Nucleus accumbens (tissue), 56 donors: Measurements from ENCODE around the gene INSC.

Experiments used
- DNase-seq, 56 donors: peaks; one replicate each; lab custom pipeline; 2025; lab: John Stamatoyannopoulos, UW

INSC gene

GRCh38 chr11:15145615-15146014 is 30.9 kb downstream of the INSC start:
- DNase-seq = no peak

DNA sequence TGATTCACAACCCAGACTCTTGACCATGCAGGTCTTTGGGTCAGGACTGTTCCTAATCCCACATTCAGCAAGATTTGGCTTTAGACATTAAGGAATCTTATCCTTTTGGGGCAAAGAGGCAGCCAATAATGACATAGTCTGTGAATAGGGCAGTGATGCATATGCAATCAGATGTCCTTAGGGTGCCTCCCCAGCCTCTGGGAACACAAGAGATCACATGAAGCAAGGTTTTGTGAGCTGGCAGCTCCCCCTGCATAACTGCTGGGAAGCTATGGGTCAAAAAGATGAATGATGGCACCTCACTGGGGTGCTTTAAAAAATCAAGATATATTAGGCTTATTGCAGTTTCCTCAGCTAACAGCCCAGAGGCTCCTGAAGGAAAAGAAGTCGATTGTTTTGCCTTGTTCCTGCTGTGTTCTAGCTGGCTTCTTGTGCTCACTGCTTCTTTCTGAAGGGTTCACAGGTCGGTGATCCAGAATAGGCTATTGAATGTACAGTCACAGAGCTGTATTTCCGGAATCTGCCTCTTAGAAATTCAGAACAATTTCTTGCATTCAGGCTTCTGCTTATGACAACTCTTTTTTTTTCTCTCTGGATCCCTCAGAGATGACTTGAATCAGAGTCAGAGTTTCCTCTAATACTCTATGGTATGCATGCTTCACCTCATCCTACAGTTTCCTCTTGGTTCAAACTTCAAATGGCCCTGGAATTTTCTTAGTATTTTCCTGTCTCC is 31.7 kb downstream of the INSC start:
- DNase-seq = no peak

DNA sequence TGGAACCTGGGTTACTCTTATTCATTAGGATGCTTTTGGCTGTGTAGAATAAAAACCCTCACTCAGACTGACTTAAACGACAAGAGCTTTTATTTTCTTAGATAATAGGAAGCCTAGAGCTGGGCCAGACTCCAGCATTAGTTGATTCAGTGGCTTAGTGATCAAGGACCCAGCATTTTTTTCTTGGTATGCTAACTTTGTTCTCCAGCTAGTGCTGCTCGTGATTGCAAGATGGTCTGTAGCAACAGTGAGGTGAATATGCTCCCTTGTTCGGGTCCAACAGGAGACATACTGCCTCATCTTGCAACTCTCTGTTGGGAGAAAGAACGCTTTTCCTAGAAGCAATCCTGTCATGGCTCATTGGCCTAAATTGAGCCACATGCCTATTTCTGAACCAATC is 33.4 kb downstream of the INSC start:
- no peak for DNase-seq

- DNase-seq = no peak
Measured at GRCh38 chr11:15149050-15149449, 34.3 kb downstream of the INSC start.

DNA sequence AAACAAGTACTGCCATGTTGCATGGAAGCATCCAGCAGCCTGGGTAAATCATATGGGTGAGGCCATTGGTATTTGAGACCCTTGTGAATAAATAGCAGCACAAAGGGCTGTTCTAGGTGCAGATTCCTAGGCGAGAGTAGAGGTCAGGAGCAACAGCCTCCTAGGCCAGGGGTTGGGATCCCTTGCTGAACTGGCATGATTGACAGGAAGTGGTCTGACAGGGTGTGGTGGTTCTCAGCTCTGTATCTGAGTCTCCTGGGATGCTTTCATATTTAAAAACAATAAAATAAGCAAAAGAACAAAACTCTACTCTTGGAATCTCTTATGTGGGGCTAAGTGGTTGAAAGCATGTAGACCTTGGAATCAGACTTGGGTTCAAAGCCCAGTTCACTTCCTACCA is 35.8 kb downstream of the INSC start:
- DNase-seq = no peak

DNA sequence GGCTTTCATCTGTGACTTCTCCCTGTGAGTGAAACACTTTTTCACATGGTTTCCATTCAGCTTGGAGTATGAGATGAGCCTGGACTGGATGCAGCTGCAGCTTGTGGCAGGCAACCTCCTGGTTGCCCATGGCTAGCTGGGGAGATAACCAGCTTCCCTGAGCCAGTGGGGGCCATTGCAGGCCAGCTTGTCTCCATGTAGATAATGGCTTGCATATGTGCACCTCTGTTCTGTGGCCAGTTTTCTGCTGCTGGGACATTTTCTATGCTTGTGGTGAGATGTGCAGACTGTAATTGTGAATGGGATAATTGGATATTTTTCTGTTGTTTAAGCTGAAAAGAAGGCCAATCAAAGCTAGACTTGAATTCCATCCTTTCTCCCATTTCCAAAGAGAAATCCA is 38.5 kb downstream of the INSC start:
- no peak for DNase-seq

DNA sequence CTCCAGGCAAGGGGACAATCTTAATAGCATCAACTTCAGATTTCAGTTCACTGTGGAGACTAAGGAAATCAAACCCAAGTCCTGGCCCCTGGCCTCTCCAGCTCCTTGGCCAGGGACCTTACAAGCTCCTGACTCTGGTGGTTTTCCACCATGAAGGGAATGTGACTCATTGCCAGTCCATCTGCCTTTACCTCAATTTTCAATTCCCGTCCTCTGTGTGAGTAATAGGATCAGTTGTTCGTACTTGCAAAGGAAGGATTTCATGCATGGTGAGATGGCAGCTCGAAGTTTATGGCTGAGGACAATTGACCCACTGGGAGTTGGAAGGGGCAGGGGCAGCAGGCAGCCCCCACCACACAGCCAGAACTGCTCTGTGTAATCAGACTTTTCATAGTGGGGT is 42.5 kb downstream of the INSC start:
- DNase-seq = no peak

DNA sequence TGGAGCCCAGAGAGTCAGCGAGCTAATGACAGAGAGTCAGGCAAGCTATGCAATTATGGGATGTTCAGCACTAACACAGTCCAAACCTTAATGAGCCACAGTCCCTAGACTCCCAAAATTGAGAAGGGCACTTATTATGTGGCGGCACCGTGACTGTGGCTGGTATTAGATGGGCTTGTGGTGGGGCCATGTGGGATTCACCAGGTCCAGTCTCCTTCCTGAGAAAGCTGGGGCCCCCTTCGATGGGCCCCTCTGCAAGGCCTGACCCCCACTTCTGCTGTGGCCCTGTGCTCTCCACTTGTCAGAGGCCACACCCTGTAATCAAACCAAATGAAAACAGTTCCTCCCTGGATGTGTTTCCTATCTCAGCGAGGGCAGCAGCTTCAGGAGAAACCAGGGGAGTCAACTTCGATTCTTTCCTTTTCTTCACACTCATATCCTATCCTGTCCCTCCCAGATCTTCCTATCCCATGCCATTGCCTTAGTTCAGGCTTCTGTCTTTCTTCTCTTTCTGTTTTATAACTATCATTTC is 42.9 kb downstream of the INSC start:
- no peak for DNase-seq

- DNase-seq = no peak
Measured at GRCh38 chr11:15158351-15159015, 43.8 kb downstream of the INSC start.

DNA sequence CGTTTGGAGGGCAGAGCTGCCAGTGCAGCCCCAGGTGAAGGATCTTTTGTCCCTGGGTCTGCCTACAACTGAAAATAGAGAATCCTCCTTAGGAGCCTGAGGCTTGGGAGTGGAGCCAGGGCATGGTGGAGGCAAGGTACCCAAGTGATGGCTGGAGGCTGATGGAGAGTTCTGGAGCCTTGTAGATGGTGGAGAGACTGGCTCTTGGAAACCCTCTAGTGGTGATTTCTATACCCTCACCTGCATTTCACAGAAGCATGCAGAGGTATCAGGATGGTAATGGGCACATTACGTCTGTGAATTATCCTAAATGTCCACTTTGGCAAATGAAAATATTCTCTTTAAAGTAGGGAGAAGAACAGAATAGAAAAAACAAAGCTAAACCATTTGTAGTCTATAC is 44.4 kb downstream of the INSC start:
- no peak for DNase-seq

- DNase-seq = no peak
Measured at GRCh38 chr11:15161790-15162189, 47.1 kb downstream of the INSC start.

GRCh38 chr11:15163136-15163535 is 48.4 kb downstream of the INSC start:
- DNase-seq = no peak

DNA sequence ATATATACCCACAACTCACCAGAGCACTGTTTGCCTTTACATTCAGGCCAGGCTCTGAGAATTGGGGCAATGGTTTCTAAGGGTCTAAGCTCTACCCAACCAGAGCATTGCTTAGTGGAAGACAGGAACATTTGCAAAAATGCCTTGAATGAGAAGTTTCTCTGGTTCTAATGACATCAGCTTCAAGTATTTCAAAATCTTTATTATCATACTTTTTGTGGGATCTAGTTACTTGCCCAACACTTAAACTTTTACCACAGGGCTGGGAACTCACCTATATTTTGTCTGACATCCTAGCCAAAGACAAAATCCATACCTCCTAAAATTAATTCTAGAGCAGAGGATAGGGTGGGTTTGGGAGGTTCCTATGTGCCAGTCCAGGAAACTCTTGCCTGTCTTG is 51.5 kb downstream of the INSC start:
- DNase-seq = no peak

- DNase-seq = no peak
Measured at GRCh38 chr11:15169815-15170551, 55.3 kb downstream of the INSC start.

DNA sequence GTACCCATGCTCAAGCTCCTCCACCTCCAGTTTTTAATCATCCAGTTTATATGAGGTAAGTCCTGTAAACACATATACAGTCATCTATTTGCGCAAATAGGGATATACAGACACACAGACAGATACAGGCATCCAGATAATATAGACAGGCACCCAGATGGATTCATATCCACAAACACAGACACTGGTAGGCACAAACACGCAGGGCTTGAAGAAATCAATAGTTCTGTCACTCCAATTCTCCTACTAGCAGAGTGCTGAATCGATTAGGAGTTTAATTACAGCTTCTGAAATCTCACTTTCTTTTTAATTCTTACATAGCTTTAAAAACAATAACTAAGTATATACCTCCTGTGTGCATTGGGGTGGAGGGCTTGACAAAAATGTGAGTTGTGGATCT is 56.0 kb downstream of the INSC start:
- no peak for DNase-seq

- no peak for DNase-seq
Measured at GRCh38 chr11:15171956-15172355, 57.2 kb downstream of the INSC start.

DNA sequence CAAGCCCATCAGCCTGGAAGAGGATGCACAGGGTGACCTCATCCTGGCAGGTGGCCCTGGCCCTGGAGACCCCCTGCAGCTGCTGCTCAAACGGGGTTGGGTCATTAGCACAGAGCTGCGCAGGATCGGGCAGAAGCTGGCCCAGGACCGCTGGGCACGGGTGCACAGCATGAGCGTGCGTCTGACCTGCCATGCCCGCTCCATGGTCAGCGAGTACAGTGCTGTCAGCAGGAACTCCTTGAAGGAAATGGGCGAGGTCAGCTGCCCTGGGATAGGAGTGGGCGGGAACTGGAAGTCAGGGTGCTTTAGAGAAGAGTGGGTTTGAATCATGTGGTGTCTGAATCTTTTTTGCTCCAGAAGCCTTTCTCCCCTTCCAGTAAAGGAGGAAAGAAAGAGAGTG is 61.1 kb downstream of the INSC start:
- DNase-seq = no peak

GRCh38 chr11:15176646-15177163 is 62.0 kb downstream of the INSC start:
- no peak for DNase-seq

- no peak for DNase-seq
Measured at GRCh38 chr11:15177491-15177890, 62.8 kb downstream of the INSC start.

DNA sequence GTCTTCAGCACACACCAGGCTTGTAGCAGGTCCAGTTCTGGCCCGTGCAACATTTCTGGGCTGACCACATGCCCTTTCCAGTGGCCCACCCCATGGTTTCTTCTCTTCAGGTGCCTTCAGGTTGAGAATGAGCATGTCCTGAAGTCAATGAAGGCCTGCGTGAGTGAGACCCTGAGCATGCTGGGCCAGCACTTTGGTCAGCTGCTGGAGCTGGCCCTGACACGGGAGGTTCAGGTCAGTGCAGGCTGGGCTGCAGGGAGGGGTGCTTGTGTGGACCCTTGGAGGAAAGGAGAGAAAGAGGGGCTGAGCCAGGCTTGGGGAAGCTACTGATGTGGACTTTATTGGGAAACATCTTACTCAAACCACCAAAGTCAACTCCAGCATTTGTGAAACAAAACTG is 63.5 kb downstream of the INSC start:
- no peak for DNase-seq

GRCh38 chr11:15179167-15179566 is 64.4 kb downstream of the INSC start:
- no peak for DNase-seq
